Keratinocyte (primary cell): Measurements from ENCODE around the gene STIMATE. TPM values are rescaled to one million over a fixed set of nuclear protein-coding genes. Genes with fewer than 3 reads are reported as not detected.

Experiments used
- DNase-seq: peaks from one replicate; pipeline ENCODE4 v3.0.0-alpha.2; 2011; ENCODE audit warnings: low read depth, missing footprints, low spot score
- FAIRE-seq: peaks from 2 replicates; lab custom pipeline; 2011; peaks lifted over from hg19 to GRCh38; lab: Jason Lieb, UNC
- H2AFZ ChIP-seq: 2 replicates; pipeline ENCODE4 v1.6.0; 2012; ENCODE audit warnings: low read length, control low read depth, inconsistent platforms; ENCODE audit not compliant: control insufficient read depth
- H3K27ac ChIP-seq: 2 replicates; pipeline ENCODE4 v1.5.1; 2011; ENCODE audit warnings: low read length; ENCODE audit not compliant: control insufficient read depth, insufficient read depth
- H3K27me3 ChIP-seq: 3 replicates; pipeline ENCODE4 v1.6.0; 2011; ENCODE audit warnings: low read length; ENCODE audit not compliant: control insufficient read depth, insufficient read depth; ENCODE audit errors: extremely low read depth
- H3K36me3 ChIP-seq, 2 experiments: 2 replicates in 1 of 2; 3 replicates in 1 of 2; pipeline ENCODE4 v1.5.1; 2011; ENCODE audit warnings: low read length in 2 of 2, mild to moderate bottlenecking in 1 of 2; ENCODE audit not compliant: control insufficient read depth in 2 of 2, insufficient read depth in 2 of 2; ENCODE audit errors: extremely low read depth in 1 of 2
- H3K4me1 ChIP-seq: 3 replicates; pipeline ENCODE4 v1.5.1; 2011; ENCODE audit warnings: low read length; ENCODE audit not compliant: control insufficient read depth, insufficient read depth; ENCODE audit errors: extremely low read depth
- H3K4me2 ChIP-seq: 3 replicates; pipeline ENCODE4 v1.6.0; 2011; ENCODE audit warnings: low read depth, low read length; ENCODE audit not compliant: control insufficient read depth, insufficient read depth; ENCODE audit errors: extremely low read depth
- H3K4me3 ChIP-seq, 3 experiments: fragments of 200-600 bp in 1 of 3; sonication (generic) in 1 of 3; 2 replicates in 2 of 3; 3 replicates in 1 of 3; pipeline ENCODE4 v1.5.1; 2011 to 2016; ENCODE audit warnings: low read length in 3 of 3, mild to moderate bottlenecking in 3 of 3, control low read depth in 2 of 3, inconsistent platforms in 1 of 3, low read depth in 1 of 3, mixed read lengths in 1 of 3, mixed run types in 1 of 3, moderate library complexity in 1 of 3; ENCODE audit not compliant: control insufficient read depth in 2 of 3, insufficient read depth in 2 of 3; ENCODE audit errors: extremely low read depth in 1 of 3
- H3K79me2 ChIP-seq: 2 replicates; pipeline ENCODE4 v1.6.0; 2012; ENCODE audit warnings: low read length; ENCODE audit not compliant: control insufficient read depth, insufficient read depth
- H3K9ac ChIP-seq: 3 replicates; pipeline ENCODE4 v1.6.0; 2011; ENCODE audit warnings: low read length; ENCODE audit not compliant: control insufficient read depth, insufficient read depth; ENCODE audit errors: extremely low read depth
- H3K9me1 ChIP-seq: 3 replicates; pipeline ENCODE4 v1.6.0; 2011; ENCODE audit warnings: low read length; ENCODE audit not compliant: control insufficient read depth, insufficient read depth; ENCODE audit errors: extremely low read depth
- H3K9me3 ChIP-seq: 2 replicates; pipeline ENCODE4 v1.5.1; 2012; ENCODE audit warnings: low read depth, low read length; ENCODE audit not compliant: control insufficient read depth
- H4K20me1 ChIP-seq: 3 replicates; pipeline ENCODE4 v1.6.0; 2011; ENCODE audit warnings: low read length; ENCODE audit not compliant: control insufficient read depth, insufficient read depth; ENCODE audit errors: extremely low read depth
- EZH2 ChIP-seq: IDR thresholded peaks from one replicate; pipeline ENCODE4 v1.6.1; 2012; ENCODE audit warnings: inconsistent platforms, mild to moderate bottlenecking, low read length, moderate library complexity
- dilution Hi-C: fragments of 300-500 bp; cut with MboI; formaldehyde crosslinking; loops from one replicate; pipeline ENCODE4 v1.7.0; 2020; ENCODE audit warnings: low sequenced_read_pairs; ENCODE audit not compliant: extremely low pct_ligation_motif_present
- polyA plus RNA-seq, 5 experiments: library from polyadenylated mRNA; depleted of rRNA in 3 of 5; stranded (reverse) in 3 of 5; stranded (forward) in 1 of 5; unstranded in 1 of 5; fragments of >200 nt; gene quantifications; 1 replicate in 1 of 5; 2 replicates in 3 of 5; 3 replicates in 1 of 5; pipeline versions ENCODE4 v1.2.1 to v1.2.3, GENCODE V29; 2011 to 2012; ENCODE audit warnings: missing spikeins in 2 of 5, low read depth in 1 of 5, low replicate concordance in 1 of 5
- TF ChIP-seq, protein P1 (sequence below), 3 experiments: IDR thresholded peaks in 1 of 3; conservative IDR thresholded peaks in 1 of 3; optimal IDR thresholded peaks in 1 of 3; 2 replicates in 2 of 3; 3 replicates in 1 of 3; pipeline versions ENCODE3 to v1.5.1; 2011; ENCODE audit warnings: low read length in 3 of 3, mild to moderate bottlenecking in 3 of 3, moderate library complexity in 2 of 3, control low read depth in 1 of 3, inconsistent platforms in 1 of 3; ENCODE audit not compliant: insufficient read depth in 2 of 3; ENCODE audit errors: extremely low read depth in 1 of 3

Gene STIMATE
- polyA plus RNA-seq, 1 donor (not counting 4 experiments of a cell fraction or from before 2014, with no cell fraction given), result 8.2 TPM

DNA sequence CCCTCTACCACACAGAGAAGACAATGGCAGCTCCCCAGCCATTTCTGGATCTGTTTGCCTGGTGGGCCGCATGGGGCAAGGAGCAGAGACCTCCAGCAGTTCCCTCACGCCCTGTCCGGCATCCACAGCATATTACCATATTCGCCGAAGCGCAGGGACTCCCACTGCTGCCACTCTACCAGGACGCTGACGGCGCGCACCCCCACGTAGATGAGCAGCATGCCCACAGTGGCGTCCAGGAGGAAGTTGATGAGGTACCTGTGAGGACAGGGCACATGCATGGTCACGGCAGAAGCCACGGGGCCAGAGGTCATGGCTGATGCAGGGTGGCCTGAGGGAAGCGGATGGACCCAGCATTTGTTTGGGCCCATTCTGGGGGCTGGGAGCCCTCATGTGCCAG lies 47.7 kb downstream of the STIMATE start:
- TF ChIP-seq, protein P1, sequence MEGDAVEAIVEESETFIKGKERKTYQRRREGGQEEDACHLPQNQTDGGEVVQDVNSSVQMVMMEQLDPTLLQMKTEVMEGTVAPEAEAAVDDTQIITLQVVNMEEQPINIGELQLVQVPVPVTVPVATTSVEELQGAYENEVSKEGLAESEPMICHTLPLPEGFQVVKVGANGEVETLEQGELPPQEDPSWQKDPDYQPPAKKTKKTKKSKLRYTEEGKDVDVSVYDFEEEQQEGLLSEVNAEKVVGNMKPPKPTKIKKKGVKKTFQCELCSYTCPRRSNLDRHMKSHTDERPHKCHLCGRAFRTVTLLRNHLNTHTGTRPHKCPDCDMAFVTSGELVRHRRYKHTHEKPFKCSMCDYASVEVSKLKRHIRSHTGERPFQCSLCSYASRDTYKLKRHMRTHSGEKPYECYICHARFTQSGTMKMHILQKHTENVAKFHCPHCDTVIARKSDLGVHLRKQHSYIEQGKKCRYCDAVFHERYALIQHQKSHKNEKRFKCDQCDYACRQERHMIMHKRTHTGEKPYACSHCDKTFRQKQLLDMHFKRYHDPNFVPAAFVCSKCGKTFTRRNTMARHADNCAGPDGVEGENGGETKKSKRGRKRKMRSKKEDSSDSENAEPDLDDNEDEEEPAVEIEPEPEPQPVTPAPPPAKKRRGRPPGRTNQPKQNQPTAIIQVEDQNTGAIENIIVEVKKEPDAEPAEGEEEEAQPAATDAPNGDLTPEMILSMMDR (optimal IDR thresholded peaks at IDR 0.05 in 1 of 3, IDR thresholded peaks at IDR 0.05 in 1 of 3, conservative IDR thresholded peaks at IDR 0.05 in 1 of 3; ENCODE audit: extremely low read depth in 1 of 3, insufficient read depth in 2 of 3, low read length in 3 of 3), result no peak
- no peak for TF ChIP-seq EZH2
- Histone ChIP-seq H3K27ac (no peak overlapping the region), H3K4me1 (no peaks in the 10 kb centered on the region), H3K4me3 (no peak overlapping the region), H3K79me2 (no peaks in the 10 kb centered on the region), H3K9me3 (no peaks in the 10 kb centered on the region), H2AFZ (no peak overlapping the region), H3K4me2 (no peak overlapping the region), H3K9ac (no peak overlapping the region), H3K9me1 (no peaks in the 10 kb centered on the region), H4K20me1 (no peaks in the 10 kb centered on the region), H3K27me3 (no peaks in the 10 kb centered on the region), H3K36me3 (peaks cover 10 to 25% of the 10 kb centered on the region in 2 experiments)
- no peak for DNase-seq
- dilution Hi-C loops, result no loop called here
- FAIRE-seq, result no peak

- Histone ChIP-seq H3K27me3 (no peaks in the 10 kb centered on the region), H3K4me3 (no peak overlapping the region), H3K9ac (no peak overlapping the region), H3K9me1 (no peaks in the 10 kb centered on the region), H4K20me1 (no peaks in the 10 kb centered on the region), H3K36me3 (peaks cover 9 to 21% of the 10 kb centered on the region in 2 experiments), H2AFZ (no peak overlapping the region), H3K4me1 (no peaks in the 10 kb centered on the region), H3K4me2 (no peak overlapping the region), H3K27ac (no peak overlapping the region), H3K79me2 (no peaks in the 10 kb centered on the region), H3K9me3 (no peaks in the 10 kb centered on the region)
- DNase-seq (no peak), FAIRE-seq (no peak)
- dilution Hi-C loops, result no loop called here
- TF ChIP-seq, protein P1 (optimal IDR thresholded peaks at IDR 0.05 in 1 of 3, IDR thresholded peaks at IDR 0.05 in 1 of 3, conservative IDR thresholded peaks at IDR 0.05 in 1 of 3; ENCODE audit: extremely low read depth in 1 of 3, insufficient read depth in 2 of 3, low read length in 3 of 3), result no peak
- TF ChIP-seq EZH2, result no peak
Measured at GRCh38 chr3:52848617-52849016, 48.7 kb downstream of the STIMATE start.
